ENCODE results near the gene TEX48.

TEX48 gene

GRCh38 chr9:114657705-114658104 is 24.3 kb downstream of the TEX48 start, which contains the start of gene TEX53:
TSS of gene TEX53 (minus strand) at chr9:114657805. CDS start at chr9:114657774, 31 bp downstream.
- TF ChIP-seq CSRNP3 (CRISPR knock-in tag; IDR thresholded peaks at IDR 0.05), result no peak
- ATAC-seq, result no peak

- no peak for ATAC-seq
- no peak for TF ChIP-seq RARB (CRISPR knock-in tag; IDR thresholded peaks at IDR 0.05)
- TF ChIP-seq GLIS3 (CRISPR knock-in tag; IDR thresholded peaks at IDR 0.05), result no peak
- no peak for TF ChIP-seq PATZ1 (CRISPR knock-in tag; IDR thresholded peaks at IDR 0.05; ENCODE audit: borderline replicate concordance)
- TF ChIP-seq ARNTL (CRISPR knock-in tag; IDR thresholded peaks at IDR 0.05; ENCODE audit: borderline replicate concordance, low read depth), result no peak
- no peak for TF ChIP-seq TSHZ2 (CRISPR knock-in tag; IDR thresholded peaks at IDR 0.05)
- no peak for TF ChIP-seq ISL1 (CRISPR knock-in tag; IDR thresholded peaks at IDR 0.05)
- TF ChIP-seq PPARA (CRISPR knock-in tag; IDR thresholded peaks at IDR 0.05; ENCODE audit: borderline replicate concordance), result no peak
- TF ChIP-seq ZFP30 (CRISPR knock-in tag; IDR thresholded peaks at IDR 0.05), result no peak
- no peak for TF ChIP-seq BACH2 (CRISPR knock-in tag; IDR thresholded peaks at IDR 0.05; ENCODE audit: borderline replicate concordance)
- no peak for TF ChIP-seq ZNF565 (CRISPR knock-in tag; conservative IDR thresholded peaks at IDR 0.05; ENCODE audit: low read depth)
These were observed 25.7 kb downstream of the TEX48 start for GRCh38 chr9:114656301-114656700.

GRCh38 chr9:114655689-114656088 is 26.3 kb downstream of the TEX48 start:
- no peak for ATAC-seq

More at GRCh38 chr9:114655689-114656088, 26.3 kb downstream of the TEX48 start:
- no peak for TF ChIP-seq TSHZ2 (CRISPR knock-in tag; IDR thresholded peaks at IDR 0.05)
- no peak for TF ChIP-seq POU6F1 (CRISPR knock-in tag; IDR thresholded peaks at IDR 0.05; ENCODE audit: borderline replicate concordance, low read depth)
- TF ChIP-seq OSR1 (CRISPR knock-in tag; IDR thresholded peaks at IDR 0.05), result no peak

Data from SK-N-SH treated with all-trans-retinoic acid at 6 μM for 48 hours (cell line).